Glomerular visceral epithelial cell (primary cell): ENCODE measurements around the gene DDAH1.
A peak's percentile ranks its signal among the peaks of the same experiment; 100 is the strongest.
"Not testable (repeated sequence)": the region's sequence is repeated elsewhere in the genome, so short reads cannot be mapped to it uniquely, and the experiment has no call there.

ENCODE experiments used
- DNase-seq: peaks from one replicate; pipeline ENCODE4 v3.0.0-alpha.2; 2016; ENCODE audit errors: extremely low spot score

The DDAH1 gene

GRCh38 chr1:85465099-85465785 lies at the start of gene DDAH1:
DDAH1 (minus strand) TSS chr1:85465159; CDS start chr1:85465045, 114 bp downstream.
- DNase-seq, result peak; percentile 75

- not testable (repeated sequence) for DNase-seq
These were observed 49.0 kb upstream of the DDAH1 start for GRCh38 chr1:85513998-85514397.

GRCh38 chr1:85504417-85504816 lies 39.5 kb upstream of the DDAH1 start:
- DNase-seq, result no peak

- peak; percentile 60 for DNase-seq
These were observed 37.7 kb upstream of the DDAH1 start for GRCh38 chr1:85502625-85503083.

- DNase-seq, result no peak
These were observed 37.2 kb upstream of the DDAH1 start for GRCh38 chr1:85502171-85502570.

- DNase-seq, result no peak
These were observed 36.5 kb upstream of the DDAH1 start for GRCh38 chr1:85501355-85501898.

GRCh38 chr1:85496941-85497582 lies 32.1 kb upstream of the DDAH1 start:
- DNase-seq, result peak; percentile 22

- DNase-seq, result peak; percentile 88
These were observed 30.6 kb upstream of the DDAH1 start for GRCh38 chr1:85495556-85495955.

GRCh38 chr1:85494904-85495266 lies 29.9 kb upstream of the DDAH1 start:
- peak; percentile 22 for DNase-seq

- DNase-seq, result no peak
These were observed 29.3 kb upstream of the DDAH1 start for GRCh38 chr1:85494074-85494903.

- DNase-seq, result no peak
These were observed 25.5 kb upstream of the DDAH1 start for GRCh38 chr1:85490270-85490985.

- no peak for DNase-seq
These were observed 23.2 kb upstream of the DDAH1 start for GRCh38 chr1:85488126-85488525.

GRCh38 chr1:85485516-85485915 lies 20.6 kb upstream of the DDAH1 start:
- DNase-seq, result no peak

GRCh38 chr1:85484716-85485115 lies 19.8 kb upstream of the DDAH1 start:
- DNase-seq, result no peak

GRCh38 chr1:85484264-85484663 lies 19.3 kb upstream of the DDAH1 start:
- DNase-seq, result peak; percentile 39

- DNase-seq, result no peak
These were observed 16.7 kb upstream of the DDAH1 start for GRCh38 chr1:85481688-85482087.

- DNase-seq, result no peak
These were observed 15.6 kb upstream of the DDAH1 start for GRCh38 chr1:85480566-85480965.

- DNase-seq, result no peak
These were observed 14.5 kb upstream of the DDAH1 start for GRCh38 chr1:85479491-85479890.

- no peak for DNase-seq
These were observed 13.4 kb upstream of the DDAH1 start for GRCh38 chr1:85478366-85478765.

- DNase-seq, result no peak
These were observed 10.1 kb upstream of the DDAH1 start for GRCh38 chr1:85475055-85475454.

GRCh38 chr1:85473390-85473789 lies 8.4 kb upstream of the DDAH1 start:
- peak; percentile 37 for DNase-seq

GRCh38 chr1:85471558-85471957 lies 6.6 kb upstream of the DDAH1 start:
- DNase-seq, result no peak
